IgD-negative memory B cell (primary cell): ENCODE results near the gene MAN2A2. TPM values are rescaled to one million over a fixed set of nuclear protein-coding genes. Genes with fewer than 3 reads are reported as not detected.
A peak's percentile ranks its signal among the peaks of the same experiment; 100 is the strongest.
"Not testable (repeated sequence)": the region's sequence is repeated elsewhere in the genome, so short reads cannot be mapped to it uniquely, and the experiment has no call there.

Experiments
- H3K27ac Mint-ChIP-seq, 3 donors: one replicate each; pipeline ENCODE4 v1.8.0; 2020 to 2022; ENCODE audit warnings: mild to moderate bottlenecking in 3 of 3, mixed read lengths in 3 of 3, moderate library complexity in 1 of 3
- H3K27me3 Mint-ChIP-seq: one replicate; pipeline ENCODE4 v1.8.0; 2021; ENCODE audit warnings: mixed read lengths
- H3K36me3 Mint-ChIP-seq: one replicate; pipeline ENCODE4 v1.8.0; 2020; ENCODE audit warnings: mild to moderate bottlenecking, mixed read lengths
- H3K4me1 Mint-ChIP-seq, 3 donors: one replicate each; pipeline ENCODE4 v1.8.0; 2020 to 2022; ENCODE audit warnings: mixed read lengths in 3 of 3, mild to moderate bottlenecking in 1 of 3
- H3K4me3 Mint-ChIP-seq, 4 donors: one replicate each; pipeline ENCODE4 v1.8.0; 2020 to 2022; ENCODE audit warnings: mild to moderate bottlenecking in 4 of 4, mixed read lengths in 4 of 4, moderate library complexity in 3 of 4
- H3K9me3 Mint-ChIP-seq, 3 donors: one replicate each; pipeline ENCODE4 v1.8.0; 2020 to 2021; ENCODE audit warnings: mixed read lengths in 3 of 3, mild to moderate bottlenecking in 1 of 3
- polyA plus RNA-seq: library from polyadenylated mRNA; unstranded; fragments of 300-500 nt; fragmentation: Illumina TruSeq; gene quantifications from one replicate; pipeline ENCODE4 v1.2.3, GENCODE V29; 2021

The MAN2A2 gene
- polyA plus RNA-seq, 1 donor from 2014 or later: 9.1 TPM

DNA sequence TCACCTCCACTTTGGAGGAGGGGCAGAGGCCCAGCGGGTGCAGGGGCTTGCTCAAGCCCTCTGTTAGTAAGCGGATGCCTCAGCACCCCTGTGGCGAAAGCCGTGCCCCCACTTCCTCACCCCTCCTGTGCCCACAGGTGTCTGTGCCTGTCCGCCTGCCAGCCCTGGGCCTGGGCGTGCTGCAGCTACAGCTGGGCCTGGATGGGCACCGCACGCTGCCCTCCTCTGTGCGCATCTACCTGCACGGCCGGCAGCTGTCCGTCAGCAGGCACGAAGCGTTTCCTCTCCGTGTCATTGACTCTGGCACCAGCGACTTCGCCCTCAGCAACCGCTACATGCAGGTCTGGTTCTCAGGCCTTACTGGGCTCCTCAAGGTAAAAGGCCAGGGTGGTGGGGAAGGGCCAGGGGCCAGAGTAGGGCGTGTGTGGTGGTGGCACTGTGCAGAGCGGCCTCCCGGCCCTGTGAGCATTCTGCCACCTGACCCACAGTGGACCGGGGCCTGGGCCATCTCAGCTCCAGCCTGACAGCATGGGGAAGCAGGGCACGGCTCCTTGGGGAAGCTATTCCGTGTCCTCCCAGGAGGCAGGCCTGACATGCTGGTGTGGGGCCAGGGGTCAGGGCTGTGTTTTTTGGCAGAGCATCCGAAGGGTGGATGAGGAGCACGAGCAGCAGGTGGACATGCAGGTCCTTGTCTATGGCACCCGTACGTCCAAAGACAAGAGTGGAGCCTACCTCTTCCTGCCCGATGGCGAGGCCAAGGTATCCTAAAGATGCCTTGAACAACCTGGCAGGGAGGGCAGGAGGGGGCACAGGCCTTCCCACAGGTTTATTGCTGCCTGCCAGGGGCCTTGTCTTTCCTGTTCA lies 9.0 kb downstream of the MAN2A2 start:
- peaks cover 4% of the 10 kb centered on the region for H3K36me3 Mint-ChIP-seq
- H3K27me3 Mint-ChIP-seq: no peaks in the 10 kb centered on the region
- peaks cover 0 to under 1% (median 0%) of the 10 kb centered on the region in 3 donors for H3K4me1 Mint-ChIP-seq
- H3K27ac Mint-ChIP-seq: peak overlapping the region in 1 of 3 donors; percentile 84
- H3K9me3 Mint-ChIP-seq: no peaks in the 10 kb centered on the region
- no peak overlapping the region for H3K4me3 Mint-ChIP-seq

DNA sequence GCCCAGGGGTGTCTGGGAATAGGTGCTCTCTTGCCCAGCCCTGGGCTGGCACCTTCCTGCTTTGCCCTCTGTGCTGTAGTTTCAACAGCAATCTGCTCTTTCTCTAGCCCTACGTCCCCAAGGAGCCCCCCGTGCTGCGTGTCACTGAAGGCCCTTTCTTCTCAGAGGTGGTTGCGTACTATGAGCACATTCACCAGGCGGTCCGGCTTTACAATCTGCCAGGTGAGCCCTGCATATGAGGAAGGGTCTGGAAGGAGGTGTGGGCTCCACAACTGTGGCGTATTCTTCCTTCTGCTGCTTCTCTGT lies 9.6 kb downstream of the MAN2A2 start:
- H3K4me3 Mint-ChIP-seq: peak overlapping the region in 1 of 4 donors; percentile 27
- no peaks in the 10 kb centered on the region for H3K27me3 Mint-ChIP-seq
- H3K4me1 Mint-ChIP-seq: peaks cover 0 to 2% (median 0%) of the 10 kb centered on the region in 3 donors
- H3K36me3 Mint-ChIP-seq: peaks cover 4% of the 10 kb centered on the region
- H3K9me3 Mint-ChIP-seq: no peaks in the 10 kb centered on the region
- no peak overlapping the region for H3K27ac Mint-ChIP-seq

DNA sequence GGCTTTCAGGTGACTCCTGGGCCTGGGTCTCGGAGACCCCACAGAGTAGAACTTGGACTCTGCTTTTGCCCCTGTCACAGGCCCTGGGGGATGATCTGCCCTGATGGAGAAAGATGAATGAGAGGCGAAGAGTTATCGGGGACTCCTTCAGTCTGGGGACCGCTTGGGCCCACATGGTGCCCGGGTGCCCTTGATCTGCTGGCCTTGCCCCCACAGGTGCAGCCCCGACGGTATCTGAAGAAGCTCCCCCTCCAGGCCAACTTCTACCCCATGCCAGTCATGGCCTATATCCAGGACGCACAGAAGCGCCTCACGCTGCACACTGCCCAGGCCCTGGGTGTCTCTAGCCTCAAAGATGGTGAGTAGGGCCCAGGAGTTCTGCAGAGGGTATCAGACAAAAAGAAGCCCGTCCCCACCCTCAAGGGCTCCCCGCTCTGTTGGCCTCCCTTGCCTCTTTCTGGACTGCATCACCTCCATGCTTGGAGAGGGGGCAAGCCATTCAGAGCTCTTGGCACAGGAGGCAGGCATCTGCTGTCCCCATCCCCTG lies 10.4 kb downstream of the MAN2A2 start:
- Mint-ChIP-seq H3K27ac (no peak overlapping the region), H3K4me3 (no peak overlapping the region), H3K4me1 (peaks cover 0 to 2% (median 0%) of the 10 kb centered on the region in 3 donors), H3K36me3 (peaks cover 4% of the 10 kb centered on the region), H3K9me3 (no peaks in the 10 kb centered on the region), H3K27me3 (no peaks in the 10 kb centered on the region)

DNA sequence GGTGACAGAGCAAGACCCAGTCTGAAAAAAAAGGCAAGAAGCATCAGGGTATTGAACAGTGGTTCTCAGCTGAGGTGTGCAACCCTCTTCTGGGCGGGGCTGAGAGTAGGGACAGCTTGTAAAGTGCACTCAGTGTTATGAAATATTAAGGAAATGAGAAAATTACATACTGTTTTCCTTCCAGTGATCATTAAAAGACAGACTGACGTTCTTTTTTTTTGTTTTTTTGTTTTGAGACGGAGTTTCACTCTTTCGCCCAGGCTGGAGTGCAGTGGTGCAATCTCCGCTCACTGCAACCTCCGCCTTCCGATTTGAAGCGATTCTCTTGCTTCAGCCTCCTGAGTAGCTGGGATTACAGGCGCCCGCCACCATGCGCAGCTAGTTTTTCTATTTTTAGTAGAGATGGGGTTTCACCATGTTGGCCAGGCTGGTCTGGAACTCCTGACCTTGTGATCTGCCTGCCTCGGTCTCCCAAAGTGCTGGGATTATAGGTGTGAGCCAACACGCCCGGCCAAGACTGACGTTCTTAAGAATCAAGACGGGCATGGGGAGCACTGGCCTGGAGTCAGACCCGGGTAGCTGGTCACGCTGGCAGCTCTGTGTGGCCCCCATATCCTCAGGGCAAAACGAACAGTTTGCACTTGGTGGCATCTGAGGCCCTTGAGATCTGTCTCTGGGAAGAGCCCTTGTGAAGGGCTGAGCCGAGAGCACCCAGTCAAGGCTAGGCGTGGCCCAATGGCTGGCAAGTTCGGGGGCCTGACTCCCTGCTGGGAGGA lies 11.4 kb downstream of the MAN2A2 start:
- H3K27me3 Mint-ChIP-seq: no peaks in the 10 kb centered on the region
- H3K27ac Mint-ChIP-seq: no peak overlapping the region
- peaks cover 5% of the 10 kb centered on the region for H3K36me3 Mint-ChIP-seq
- no peaks in the 10 kb centered on the region for H3K9me3 Mint-ChIP-seq
- no peak overlapping the region for H3K4me3 Mint-ChIP-seq
- H3K4me1 Mint-ChIP-seq: peaks cover 0 to 2% (median 0%) of the 10 kb centered on the region in 3 donors

DNA sequence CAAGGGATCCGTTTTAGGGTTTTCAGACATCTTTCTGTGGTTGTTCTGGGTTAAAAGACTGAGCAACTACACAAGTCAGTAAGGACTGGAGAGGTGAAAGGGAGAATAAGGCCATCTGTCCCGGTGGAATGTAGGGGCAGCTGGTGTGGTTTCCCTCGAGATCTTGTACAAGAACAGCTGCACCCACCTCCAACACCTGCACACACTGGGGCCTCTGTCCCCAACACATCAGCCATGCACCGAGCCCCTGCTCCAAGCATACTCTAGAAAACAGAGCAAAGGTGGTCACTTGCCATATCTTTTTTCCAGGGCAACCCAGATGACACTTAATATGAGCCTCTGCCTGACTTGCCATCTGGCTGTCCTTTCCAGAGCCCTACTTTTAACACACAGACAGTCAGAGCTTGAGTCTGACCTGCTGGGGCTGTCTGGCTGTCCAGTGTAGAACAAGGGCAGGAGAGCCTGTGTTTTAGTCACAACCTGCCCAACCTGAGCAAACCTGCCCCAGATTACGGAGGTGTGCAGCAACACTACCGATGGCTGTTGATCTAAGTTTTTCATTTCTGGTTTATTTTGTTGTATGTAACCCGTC lies 12.2 kb downstream of the MAN2A2 start:
- Mint-ChIP-seq H3K4me3 (no peak overlapping the region), H3K27me3 (no peaks in the 10 kb centered on the region), H3K27ac (no peak overlapping the region), H3K9me3 (no peaks in the 10 kb centered on the region), H3K4me1 (peaks cover 0 to 2% (median 0%) of the 10 kb centered on the region in 3 donors), H3K36me3 (peaks cover 6% of the 10 kb centered on the region)

DNA sequence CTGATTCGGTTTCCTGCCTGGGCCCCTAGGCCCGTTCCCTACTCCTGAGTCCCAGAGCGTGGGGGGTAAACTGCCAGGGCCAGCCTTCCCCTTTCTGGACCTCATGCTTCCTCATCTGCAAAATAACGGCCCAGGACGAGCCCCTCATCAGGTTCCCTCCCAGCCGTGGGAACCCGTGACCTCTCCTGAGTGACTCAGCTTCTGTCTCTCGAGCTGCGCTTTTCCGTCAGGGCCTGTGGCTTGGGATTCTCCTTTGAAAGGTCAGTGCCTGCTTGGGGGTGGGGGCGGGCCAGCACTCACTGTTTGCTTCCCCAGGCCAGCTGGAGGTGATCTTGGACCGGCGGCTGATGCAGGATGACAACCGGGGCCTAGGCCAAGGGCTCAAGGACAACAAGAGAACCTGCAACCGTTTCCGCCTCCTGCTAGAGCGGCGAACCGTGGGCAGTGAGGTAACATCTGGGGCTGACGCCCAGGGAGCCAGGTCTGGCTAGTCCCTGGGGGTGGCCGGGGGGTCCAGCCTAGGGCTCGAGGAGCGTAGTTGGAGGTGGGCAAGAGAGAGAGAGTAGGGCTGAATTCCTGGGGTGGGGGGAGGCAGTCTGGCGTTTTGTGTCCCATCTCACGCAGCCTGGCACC lies 12.8 kb downstream of the MAN2A2 start:
- H3K27me3 Mint-ChIP-seq: no peaks in the 10 kb centered on the region
- H3K9me3 Mint-ChIP-seq: no peaks in the 10 kb centered on the region
- H3K27ac Mint-ChIP-seq: no peak overlapping the region
- peaks cover 8% of the 10 kb centered on the region for H3K36me3 Mint-ChIP-seq
- peak overlapping the region in 2 of 4 donors; percentile 25 to 37 for H3K4me3 Mint-ChIP-seq
- H3K4me1 Mint-ChIP-seq: peaks cover 0 to 2% (median 0%) of the 10 kb centered on the region in 3 donors

DNA sequence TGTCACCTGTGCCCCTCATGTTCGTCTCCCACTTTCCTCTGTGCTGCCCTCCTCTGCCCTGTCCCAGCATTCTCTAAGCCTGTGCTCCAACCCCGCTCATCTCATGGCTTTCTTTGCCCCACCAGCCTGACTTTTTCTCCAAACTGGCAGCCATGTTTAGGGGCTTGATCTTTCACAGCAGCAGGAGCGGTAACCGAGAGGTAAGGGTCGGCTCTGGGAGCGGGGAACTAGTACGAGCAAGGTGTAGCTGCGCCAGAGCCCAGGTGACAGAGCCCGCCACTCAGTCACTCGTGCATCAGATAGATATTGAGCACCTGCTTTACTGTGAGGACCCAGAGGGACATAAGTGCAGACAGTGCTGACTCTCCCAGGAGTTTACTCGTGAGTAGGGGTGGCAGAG lies 13.4 kb downstream of the MAN2A2 start:
- no peak overlapping the region for H3K4me3 Mint-ChIP-seq
- no peaks in the 10 kb centered on the region for H3K27me3 Mint-ChIP-seq
- peak overlapping the region in 1 of 3 donors; percentile 51 for H3K27ac Mint-ChIP-seq
- no peaks in the 10 kb centered on the region for H3K9me3 Mint-ChIP-seq
- H3K36me3 Mint-ChIP-seq: peaks cover 8% of the 10 kb centered on the region
- peaks cover 0 to 4% (median 0%) of the 10 kb centered on the region in 3 donors for H3K4me1 Mint-ChIP-seq

DNA sequence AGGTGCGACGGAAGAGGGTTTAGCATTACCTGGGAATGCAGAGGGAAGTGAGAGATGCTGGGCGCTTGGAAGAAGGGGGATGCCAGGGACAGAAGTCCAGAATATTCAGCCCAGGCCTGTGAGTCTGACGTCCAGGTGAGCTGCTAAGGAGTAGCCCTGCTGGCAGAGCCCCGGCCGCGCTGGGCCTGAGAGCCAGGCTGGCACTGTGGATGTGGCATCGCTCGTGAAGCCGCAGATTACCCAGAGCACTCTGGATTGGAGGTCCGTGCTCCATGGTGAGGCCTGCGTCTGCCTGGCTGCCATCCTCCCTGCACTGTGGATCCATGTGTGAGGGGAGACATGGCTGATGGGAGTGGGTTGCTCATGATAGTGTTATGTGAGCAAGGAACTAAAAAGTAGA lies 14.5 kb downstream of the MAN2A2 start:
- Mint-ChIP-seq H3K27me3 (no peaks in the 10 kb centered on the region), H3K27ac (peak overlapping the region in 1 of 3 donors; percentile 93), H3K4me1 (peaks cover 0 to 4% (median 0%) of the 10 kb centered on the region in 3 donors), H3K4me3 (no peak overlapping the region), H3K36me3 (peaks cover 6% of the 10 kb centered on the region), H3K9me3 (no peaks in the 10 kb centered on the region)

DNA sequence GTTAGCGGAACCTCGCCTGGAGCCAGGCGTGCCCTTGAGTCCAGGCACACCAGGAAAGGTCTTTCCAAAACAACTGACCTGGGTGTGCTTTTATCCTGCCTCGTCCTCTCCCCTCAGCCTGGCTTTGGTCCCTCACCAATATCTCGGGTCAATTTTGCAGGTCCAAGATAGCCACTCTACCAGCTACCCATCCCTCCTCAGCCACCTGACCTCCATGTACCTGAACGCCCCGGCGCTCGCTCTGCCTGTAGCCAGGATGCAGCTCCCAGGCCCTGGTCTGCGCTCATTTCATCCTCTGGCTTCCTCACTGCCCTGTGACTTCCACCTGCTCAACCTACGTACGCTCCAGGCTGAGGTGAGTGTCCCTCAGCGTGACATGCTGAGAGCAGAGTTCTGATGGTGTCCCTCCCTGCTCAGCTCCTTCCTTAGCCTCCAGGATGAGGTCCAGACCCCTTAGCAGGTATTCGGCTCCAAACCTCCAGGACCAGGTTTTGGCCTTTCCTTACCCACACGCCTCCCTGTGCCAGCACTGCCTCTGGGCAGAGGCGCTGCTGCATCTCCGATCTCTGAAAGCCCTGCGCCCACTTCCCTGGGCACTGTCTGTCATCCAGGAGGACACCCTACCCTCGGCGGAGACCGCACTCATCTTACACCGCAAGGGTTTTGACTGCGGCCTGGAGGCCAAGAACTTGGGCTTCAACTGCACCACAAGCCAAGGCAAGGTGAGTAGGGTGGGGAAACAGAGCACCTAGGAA lies 15.1 kb downstream of the MAN2A2 start:
- Mint-ChIP-seq H3K4me3 (no peak overlapping the region), H3K27ac (peak overlapping the region in 1 of 3 donors; percentile 93), H3K36me3 (peaks cover 6% of the 10 kb centered on the region), H3K27me3 (no peaks in the 10 kb centered on the region), H3K9me3 (no peaks in the 10 kb centered on the region), H3K4me1 (peaks cover 0 to 4% (median 0%) of the 10 kb centered on the region in 3 donors)

DNA sequence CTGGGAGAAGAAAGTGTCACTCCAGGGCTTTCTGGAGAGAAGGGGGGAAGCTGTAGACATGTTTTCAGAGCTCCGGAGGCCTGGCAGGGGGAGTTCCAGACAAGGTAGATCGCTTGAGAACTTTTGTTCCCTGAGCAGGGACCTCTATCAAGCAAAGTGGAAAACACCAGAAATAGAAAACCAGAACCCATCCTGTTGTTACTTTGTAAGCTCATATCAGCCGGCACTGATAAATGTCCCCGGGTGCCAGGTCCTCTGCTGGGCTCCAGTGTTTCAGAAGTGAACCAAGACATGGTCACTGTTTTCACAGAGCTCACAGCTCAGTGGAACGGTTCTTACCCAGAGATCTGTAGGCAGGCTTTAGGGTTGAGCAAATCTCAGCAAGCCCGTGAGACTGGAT lies 15.7 kb downstream of the MAN2A2 start:
- H3K9me3 Mint-ChIP-seq: no peaks in the 10 kb centered on the region
- H3K27ac Mint-ChIP-seq: no peak overlapping the region
- H3K4me3 Mint-ChIP-seq: no peak overlapping the region
- no peaks in the 10 kb centered on the region for H3K27me3 Mint-ChIP-seq
- peaks cover 0 to 4% (median 0%) of the 10 kb centered on the region in 3 donors for H3K4me1 Mint-ChIP-seq
- H3K36me3 Mint-ChIP-seq: peaks cover 6% of the 10 kb centered on the region

DNA sequence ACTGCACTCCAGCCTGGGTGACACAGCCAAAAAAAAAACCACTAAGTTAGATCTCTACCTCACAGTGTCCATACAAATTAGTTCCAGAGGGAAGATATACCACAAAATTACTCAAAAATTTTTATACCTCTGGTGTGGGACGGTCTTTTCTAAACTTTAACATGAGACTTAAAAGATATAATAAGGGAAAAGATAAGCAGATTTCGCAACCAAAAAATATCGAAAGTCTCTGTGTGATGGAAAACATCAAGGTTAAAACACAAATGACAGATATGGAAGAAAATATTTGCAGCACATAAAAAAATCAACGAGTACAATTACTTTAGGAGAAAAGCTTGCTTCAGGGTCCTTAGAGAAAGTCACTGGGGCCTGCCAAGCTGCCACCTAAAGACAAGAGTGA lies 18.8 kb downstream of the MAN2A2 start:
- H3K9me3 Mint-ChIP-seq: no peaks in the 10 kb centered on the region
- H3K27ac Mint-ChIP-seq: no peak overlapping the region
- peaks cover 8% of the 10 kb centered on the region for H3K36me3 Mint-ChIP-seq
- H3K4me1 Mint-ChIP-seq: peaks cover 0 to 4% (median 4%) of the 10 kb centered on the region in 3 donors
- no peaks in the 10 kb centered on the region for H3K27me3 Mint-ChIP-seq
- no peak overlapping the region for H3K4me3 Mint-ChIP-seq

DNA sequence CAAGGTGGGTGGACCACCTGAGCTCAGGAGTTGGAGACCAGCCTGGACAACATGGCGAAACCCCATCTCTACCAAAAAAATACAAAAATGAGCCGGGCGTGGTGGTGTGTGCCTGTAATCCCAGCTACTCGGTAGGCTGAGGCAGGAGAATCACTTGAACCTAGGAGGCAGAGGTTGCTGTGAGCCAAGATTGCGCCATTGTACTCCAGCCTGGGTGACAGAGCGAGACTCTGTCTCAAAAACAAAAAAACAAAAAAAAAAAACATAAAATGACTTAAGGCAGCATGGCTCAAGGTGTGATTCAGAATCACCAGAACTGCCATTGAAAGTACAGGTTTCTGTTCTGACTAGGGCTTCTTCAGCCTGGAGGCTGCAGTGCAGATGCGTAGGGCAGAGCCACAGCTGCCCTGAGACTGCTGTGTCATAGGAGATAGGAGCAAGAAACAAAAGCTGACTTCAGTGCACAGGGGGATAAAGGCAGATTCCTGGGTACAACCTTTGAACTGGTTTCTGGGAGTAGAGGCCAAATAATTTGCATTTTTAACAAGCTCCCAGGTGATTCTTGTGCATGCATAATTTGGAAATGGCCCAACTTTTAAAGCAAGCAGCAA lies 19.7 kb downstream of the MAN2A2 start:
- not testable (repeated sequence) for H3K9me3 Mint-ChIP-seq, H3K4me1 Mint-ChIP-seq, H3K27me3 Mint-ChIP-seq, H3K27ac Mint-ChIP-seq, H3K36me3 Mint-ChIP-seq
- H3K4me3 Mint-ChIP-seq: peak overlapping the region in 1 of 4 donors; percentile 50

DNA sequence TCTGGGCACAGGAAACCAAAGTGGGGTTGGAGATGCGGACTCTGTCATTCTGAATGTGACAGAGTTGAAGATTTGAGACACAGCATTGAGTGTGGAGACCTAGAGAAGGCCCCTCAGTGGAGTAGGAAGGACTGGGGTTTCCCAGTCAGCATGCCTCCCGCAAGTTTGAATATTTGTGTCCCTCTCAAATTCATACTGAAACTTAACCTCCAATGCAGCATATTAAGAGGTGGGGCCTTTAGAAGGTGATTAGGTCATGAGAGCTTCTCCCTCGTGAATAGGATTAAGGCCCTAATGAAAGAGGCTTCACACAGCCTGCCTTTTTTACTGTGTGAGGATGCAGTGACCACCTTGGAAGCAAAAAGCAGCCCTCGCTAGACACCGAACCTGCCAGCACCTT lies 21.3 kb downstream of the MAN2A2 start:
- Mint-ChIP-seq H3K4me1 (peaks cover 4 to 6% (median 5%) of the 10 kb centered on the region in 3 donors), H3K27me3 (no peaks in the 10 kb centered on the region), H3K4me3 (peak overlapping the region in 1 of 4 donors; percentile 55), H3K9me3 (no peaks in the 10 kb centered on the region), H3K27ac (peak overlapping the region in 1 of 3 donors; percentile 40), H3K36me3 (peaks cover 6% of the 10 kb centered on the region)

DNA sequence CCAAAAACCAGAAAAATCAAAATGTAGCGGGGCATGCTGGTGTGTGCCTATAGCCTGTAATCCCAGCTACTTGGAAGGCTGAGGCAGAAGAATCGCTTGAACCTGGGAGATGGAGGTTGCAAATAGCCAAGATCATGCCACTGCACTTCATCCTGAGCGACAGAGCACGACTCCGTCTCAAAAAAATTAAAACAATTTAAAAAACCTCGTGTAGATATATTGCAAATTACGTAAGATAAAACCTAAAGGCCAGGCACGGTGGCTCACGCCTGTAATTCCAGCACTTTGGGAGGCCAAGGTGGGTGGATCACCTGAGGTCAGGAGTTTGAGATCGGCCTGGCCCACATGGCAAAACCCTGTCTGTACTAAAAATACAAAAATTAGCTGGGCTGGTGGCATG lies 23.7 kb downstream of the MAN2A2 start:
- Mint-ChIP-seq H3K4me1 (peaks cover 18 to 22% (median 21%) of the 10 kb centered on the region in 3 donors), H3K4me3 (peak overlapping the region in 3 of 4 donors; percentile 4 to 57 (median 39))
- H3K9me3 Mint-ChIP-seq, H3K27ac Mint-ChIP-seq, H3K36me3 Mint-ChIP-seq, H3K27me3 Mint-ChIP-seq: not testable (repeated sequence)
